ENCODE data around the gene CAMK1D.

CAMK1D gene

DNA sequence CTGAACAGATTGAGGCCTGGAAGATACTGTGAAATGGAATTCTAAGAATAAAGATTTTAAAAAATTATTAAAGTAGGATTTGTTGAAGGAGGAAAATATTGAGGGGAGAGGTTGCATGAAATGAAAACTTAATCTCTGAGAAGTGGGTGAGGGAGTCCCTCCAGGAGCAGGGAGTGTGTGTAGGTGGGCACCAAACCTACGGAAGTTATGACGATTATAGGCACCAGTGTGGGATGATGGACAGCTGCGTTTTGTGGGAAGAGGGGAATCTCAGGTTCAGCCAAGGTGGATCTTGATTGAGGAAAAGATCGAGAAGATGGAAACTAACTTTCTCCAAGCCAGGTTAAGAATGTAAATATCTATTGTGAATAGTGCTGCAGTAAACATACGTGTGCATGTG is 405.7 kb downstream of the CAMK1D start:
- DNase-seq = no peak
- in situ Hi-C loops (cut with HindIII; ENCODE audit: low pct_ligation_motif_present, low pct_unique_long_range_greater_than_20kb, low sequenced_read_pairs) = no loop called here

DNA sequence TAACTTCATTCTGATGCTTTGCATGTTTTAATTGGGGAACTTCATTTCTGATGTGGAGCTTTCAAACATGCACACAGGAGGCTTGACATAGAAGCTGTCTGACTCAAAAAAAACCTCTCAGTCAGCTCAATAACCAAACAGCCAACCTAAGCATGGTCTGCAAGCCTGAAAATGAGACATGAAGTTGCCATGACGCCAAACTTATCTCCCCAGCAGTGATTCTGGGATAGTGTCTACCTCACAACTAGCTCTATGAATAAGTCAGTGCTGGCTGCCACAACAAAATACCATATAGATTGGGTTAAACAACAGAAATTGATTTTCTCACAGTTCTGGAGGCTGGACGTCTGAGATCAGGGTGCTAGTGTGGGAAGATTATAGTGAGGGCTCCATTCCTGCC is 408.0 kb downstream of the CAMK1D start:
- no peak for DNase-seq
- in situ Hi-C loops (cut with HindIII; ENCODE audit: low pct_ligation_motif_present, low pct_unique_long_range_greater_than_20kb, low sequenced_read_pairs) = no loop called here

DNA sequence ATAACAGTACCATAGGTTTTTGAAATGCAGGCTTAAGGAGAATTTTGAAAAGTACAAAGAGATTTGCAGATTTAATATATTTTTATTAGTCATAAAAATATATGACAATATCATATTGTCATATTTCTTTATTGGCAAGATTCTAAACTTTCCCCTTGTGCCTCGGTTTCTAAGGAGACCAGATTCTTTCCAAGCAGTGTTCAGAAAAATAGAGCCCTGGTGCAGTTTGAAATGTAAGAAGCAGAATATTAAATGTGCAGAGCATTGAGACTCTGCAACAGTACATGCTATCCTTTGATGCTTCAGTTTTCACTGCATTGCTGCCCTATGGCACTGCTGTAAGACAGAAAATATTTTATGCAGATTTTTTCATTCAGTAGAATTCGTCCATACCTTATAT is 408.9 kb downstream of the CAMK1D start:
- DNase-seq = no peak
- in situ Hi-C loops (cut with HindIII; ENCODE audit: low pct_ligation_motif_present, low pct_unique_long_range_greater_than_20kb, low sequenced_read_pairs) = no loop called here

DNA sequence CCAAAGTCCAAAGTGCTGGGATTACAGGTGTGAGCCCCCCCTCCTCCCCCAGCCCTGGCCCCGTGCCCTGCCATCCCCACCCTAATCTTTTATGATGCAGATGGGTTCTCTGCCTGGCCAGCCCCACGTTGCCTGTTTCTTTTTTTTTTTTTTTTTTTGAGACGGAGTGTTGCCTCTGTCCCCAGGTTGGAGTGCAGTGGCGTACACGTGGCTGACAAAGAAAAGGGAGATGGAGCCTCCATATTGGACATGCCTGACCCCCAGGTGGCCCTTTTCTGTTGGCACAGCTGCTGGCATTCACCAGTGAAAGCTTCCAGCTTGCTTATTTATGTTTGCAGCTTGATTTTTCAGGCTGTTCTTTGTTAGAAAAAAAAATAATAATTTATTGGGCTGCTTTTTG is 416.9 kb downstream of the CAMK1D start:
- no peak for DNase-seq
- in situ Hi-C loops (cut with HindIII; ENCODE audit: low pct_ligation_motif_present, low pct_unique_long_range_greater_than_20kb, low sequenced_read_pairs) = no loop called here

DNA sequence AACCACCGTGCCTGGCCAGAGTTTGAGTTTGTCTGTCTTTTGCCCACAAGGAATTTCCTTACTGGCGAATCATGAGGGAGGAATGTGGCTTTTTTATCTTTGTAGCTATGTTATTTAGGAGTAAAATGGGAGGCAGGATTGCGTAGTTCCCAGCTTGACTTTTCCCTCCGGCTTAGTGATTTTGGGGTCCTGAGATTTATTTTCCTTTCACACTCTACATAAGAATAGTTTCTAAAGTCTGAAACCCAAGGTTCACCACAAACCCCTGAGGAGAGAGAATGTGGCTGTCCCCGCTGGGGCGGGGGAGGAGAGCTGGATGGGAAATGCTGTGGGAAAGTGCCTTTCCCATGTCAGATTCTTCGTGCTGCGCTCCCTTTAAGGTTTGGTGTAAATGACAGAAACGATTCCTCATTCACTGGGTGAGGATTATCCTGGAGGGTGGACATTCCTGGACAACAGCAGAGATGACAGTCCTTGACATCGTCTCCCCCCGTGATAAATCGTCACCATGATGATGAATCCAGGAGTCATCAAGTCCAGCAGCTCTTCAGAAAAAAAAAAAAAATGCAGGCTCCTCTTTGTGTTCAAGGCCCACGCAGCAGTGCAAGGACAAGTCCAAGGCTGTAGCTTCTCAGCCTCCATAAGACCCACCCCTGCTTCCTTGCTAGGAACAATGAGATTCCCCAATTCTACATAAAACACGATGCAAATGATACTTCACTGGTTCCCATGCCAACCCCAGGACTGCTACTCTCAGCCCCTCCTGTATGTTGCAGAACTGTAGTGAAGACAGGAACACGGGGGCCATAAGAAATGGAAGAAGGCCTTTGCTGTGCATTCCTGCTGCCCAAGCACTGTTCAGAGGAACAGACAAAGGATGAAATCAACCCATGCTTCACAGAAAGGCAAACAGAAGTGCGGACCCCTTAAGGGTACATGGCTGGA is 419.1 kb downstream of the CAMK1D start:
- in situ Hi-C loops (cut with HindIII; ENCODE audit: low pct_ligation_motif_present, low pct_unique_long_range_greater_than_20kb, low sequenced_read_pairs) = no loop called here
- peak; percentile 44 for DNase-seq

DNA sequence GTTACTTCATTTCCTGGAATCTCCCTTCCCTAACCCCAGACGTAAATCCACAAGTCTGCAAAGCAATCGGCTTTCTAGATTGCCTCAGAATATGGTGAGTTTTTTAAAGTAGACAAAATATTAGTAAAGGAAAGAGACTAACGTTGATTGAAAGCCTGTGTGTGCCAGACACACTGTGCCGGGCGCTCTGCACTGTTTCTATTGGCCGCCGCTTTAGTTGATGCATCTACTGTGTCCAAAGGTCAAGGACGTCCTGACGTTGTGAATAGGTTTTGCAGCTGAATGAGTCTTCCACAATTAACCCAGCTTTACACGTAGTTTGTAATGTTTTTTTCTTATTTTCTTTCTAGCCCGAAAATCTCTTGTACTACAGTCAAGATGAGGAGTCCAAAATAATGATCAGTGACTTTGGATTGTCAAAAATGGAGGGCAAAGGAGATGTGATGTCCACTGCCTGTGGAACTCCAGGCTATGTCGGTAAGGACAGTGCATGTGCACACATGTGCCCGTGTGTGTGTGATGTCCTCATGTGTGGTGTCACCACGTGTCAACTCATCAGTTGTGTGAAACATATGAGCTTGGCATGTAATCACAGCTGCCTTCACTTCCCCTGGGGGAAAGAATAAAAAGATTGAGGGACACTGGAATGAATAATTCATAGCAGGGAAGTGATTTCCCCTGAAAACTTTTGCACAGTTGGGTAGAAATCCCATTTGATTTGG is 420.1 kb downstream of the CAMK1D start:
- DNase-seq = no peak
- in situ Hi-C loops (cut with HindIII; ENCODE audit: low pct_ligation_motif_present, low pct_unique_long_range_greater_than_20kb, low sequenced_read_pairs) = no loop called here

DNA sequence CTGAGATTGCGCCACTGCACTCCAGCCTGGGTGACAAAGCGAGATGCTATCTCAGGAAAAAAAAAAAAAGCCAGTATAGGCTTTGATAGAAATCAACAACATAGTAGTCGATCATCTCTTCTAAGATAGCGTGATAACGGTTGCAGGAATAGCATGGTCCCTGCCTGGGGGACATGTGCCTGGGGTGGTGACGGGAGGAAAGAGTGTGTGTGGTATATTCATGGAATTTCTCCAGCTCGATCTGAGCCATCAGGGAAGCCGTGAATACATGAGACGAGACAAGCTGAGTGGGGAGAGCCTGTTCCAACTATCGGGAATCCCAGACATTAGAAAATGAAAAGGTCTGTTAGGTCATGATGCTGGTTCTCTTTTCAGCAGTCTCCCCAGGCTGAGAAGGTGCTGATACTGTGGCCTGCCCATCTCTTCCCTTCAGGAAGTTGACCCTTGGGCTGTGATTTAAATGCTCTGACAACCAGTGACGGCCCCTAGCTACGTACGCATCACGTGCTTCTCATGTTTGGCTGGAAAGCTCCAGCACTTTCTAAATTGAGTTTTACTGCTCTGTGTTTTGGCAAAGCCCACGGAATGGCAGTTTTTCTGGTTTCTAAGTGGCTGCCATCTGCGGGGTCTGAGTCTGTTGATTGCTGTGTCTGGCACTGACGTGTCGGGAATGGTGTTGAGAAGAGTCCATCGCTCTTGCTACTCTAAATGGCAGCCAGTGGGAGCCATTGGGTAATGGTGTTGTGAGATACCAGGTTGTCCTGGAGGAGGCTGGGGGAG is 422.8 kb downstream of the CAMK1D start:
- no peak for DNase-seq
- in situ Hi-C loops (cut with HindIII; ENCODE audit: low pct_ligation_motif_present, low pct_unique_long_range_greater_than_20kb, low sequenced_read_pairs) = no loop called here

DNA sequence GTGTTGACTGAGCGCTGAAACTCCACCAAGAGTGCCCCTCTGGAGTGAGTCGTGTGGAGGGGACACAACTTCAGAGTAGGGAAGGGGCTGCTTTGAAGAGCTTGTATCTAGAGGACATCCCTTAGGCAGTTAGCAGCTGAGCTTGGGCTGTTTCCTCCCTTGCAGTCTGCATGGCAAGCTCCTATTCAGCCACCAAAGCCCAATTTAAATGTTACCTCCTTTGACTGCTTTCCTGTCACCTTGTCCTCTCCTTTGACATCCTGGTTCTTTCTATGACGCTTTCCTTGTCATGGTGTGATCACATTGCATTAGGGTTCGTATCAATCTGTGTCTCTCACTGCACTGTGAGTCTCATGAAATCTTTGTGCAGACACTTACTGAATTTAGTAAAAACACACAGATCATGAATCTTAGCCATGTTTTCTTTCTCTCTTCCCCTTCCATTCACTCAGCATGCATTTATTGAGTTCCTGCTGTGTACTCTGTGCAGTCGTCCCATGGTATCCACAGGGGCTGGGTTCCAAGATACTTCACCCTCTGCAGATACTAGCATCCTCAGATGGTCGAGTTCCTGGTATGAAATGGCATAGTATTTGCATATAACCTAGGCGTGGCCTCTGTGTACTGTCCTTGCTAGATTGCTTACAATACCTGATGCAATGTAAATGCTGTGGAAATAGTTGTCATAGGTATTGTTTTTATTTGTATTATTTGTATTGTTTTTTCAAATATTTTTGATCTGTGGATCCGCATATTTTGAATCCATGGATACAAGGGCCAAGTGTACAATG is 423.6 kb downstream of the CAMK1D start:
- no peak for DNase-seq
- in situ Hi-C loops (cut with HindIII; ENCODE audit: low pct_ligation_motif_present, low pct_unique_long_range_greater_than_20kb, low sequenced_read_pairs) = no loop called here

DNA sequence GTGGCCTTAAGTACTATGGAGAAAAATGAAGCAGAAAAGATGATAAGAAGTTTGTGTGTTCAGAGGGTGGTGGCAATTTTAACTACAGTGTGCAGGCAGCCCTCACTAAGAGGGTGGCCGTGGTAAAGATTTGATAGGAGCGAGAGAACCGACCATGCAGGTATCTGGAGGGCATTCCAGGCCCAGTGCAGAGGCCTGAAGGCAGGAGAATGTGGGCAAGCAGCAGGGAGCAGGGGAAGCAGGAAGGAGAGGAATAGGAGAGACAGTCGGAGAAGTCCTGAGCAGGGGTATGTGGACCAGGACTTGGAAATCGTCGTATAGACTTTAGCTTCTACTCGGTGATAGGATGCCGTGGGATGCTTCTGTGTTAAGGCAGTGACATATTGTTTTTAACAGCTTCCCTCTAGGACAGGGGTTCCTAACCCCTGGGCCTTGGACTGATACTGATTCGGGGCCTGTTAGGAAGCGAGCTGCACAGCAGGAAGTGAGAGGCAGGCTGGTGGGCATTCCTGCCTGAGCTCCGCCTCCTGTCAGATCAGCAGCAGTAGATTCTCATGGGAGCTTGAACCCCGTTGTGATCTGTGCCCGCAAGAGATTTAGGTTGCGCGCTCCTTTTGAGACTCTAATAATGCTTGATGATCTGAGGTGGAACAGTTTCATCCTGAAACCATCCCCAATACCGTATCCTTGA is 425.0 kb downstream of the CAMK1D start:
- in situ Hi-C loops (cut with HindIII; ENCODE audit: low pct_ligation_motif_present, low pct_unique_long_range_greater_than_20kb, low sequenced_read_pairs) = no loop called here
- DNase-seq = no peak

DNA sequence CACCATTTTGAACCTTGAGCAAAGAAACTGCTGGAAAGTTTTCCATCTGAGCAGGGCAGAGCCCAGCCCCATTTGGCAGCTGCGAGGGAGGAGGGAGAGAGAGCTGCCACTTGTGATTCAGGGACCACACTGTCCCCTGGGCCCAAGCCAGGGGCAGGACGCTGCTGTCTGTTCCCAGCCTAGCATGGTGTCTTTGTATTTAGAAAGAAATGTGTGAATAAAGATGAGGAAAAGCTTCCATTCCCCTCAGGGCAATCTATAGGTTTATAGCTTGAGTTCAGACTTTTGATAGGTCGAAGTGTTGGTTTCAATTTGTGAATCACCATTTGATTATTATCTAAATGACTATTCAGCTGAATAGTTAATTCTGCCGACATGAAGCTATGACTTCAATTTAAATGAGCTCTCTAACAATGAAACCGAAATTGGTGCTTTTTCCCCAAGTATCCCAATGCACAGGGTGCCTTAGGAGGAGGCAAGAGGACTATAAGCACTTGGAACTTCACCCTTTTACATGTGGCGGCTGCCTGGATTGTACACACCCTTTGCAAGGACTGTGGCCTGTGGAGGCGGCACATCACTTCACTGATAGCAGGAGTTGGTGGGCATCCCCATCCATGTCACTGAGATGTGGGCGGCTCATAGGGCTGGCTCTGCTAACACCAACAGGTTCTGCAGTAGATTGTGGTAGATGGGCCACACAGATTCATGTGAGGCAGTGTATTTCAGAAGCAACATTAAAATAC is 428.7 kb downstream of the CAMK1D start:
- in situ Hi-C loops (cut with HindIII; ENCODE audit: low pct_ligation_motif_present, low pct_unique_long_range_greater_than_20kb, low sequenced_read_pairs) = no loop called here
- DNase-seq = no peak

DNA sequence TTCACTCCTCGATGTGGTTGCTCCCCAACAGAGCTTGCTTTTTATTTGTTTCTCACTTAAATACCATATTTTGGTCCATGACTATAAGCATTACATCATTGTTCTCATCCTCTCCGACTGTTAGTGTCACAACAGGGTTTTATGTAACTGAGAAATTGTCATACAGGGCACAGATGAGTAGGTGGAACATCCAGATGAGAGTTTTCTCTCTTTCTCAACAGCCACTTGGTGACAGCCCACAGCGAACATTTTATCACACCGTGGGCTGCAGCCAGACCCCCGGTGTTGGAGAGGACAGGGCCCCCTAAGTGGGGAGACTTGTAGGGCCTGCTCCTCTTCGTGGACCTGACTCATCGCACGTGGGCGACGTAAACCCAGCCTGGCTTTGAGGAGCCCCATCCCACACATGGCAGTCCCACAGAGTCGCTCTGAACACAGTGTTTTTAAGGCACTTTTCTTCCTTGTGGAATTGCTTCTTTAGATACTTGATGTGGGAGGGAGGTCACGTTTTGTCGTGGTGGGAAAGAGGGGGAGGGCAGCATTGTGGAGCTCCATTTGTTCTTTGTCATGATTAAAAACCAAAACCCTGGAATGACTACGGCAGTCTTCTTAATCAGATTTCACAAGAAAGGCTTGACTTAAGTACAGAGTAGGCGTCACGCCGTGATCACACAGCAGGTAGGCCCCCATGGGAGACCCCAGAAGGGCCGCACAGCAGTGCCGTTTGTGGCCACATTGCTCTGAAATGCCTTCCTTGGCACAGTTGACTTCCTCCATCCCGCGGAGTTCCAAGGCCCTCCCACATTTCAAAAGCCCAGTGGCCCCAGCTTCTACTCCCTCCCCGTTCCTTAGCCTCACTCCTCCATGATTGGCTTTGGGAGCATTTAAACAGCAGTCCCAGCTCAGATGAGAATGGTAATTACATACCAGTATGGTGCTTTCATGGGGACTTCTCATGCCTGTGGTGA is 431.6 kb downstream of the CAMK1D start:
- DNase-seq = no peak
- in situ Hi-C loops (cut with HindIII; ENCODE audit: low pct_ligation_motif_present, low pct_unique_long_range_greater_than_20kb, low sequenced_read_pairs) = no loop called here

DNA sequence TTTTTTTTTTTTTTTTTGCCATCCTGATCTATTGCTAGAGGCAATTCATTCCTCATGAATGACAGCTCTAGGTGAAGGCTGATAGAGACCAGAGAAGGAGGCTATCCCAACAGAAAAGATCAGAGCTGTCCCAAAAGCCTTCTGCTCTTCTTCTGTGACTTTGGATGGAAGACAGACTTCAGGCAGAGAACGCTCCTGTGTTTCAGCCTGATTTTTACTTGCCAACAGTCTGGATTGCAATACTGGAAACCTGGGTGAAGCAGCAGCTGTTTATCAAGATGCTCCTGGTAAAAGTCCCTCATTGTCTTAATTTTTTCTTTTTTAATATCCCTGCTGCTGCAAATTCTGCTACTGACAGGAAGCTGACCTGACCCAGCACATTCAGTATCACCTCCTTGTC is 432.6 kb downstream of the CAMK1D start:
- no peak for DNase-seq
- in situ Hi-C loops (cut with HindIII; ENCODE audit: low pct_ligation_motif_present, low pct_unique_long_range_greater_than_20kb, low sequenced_read_pairs) = no loop called here

DNA sequence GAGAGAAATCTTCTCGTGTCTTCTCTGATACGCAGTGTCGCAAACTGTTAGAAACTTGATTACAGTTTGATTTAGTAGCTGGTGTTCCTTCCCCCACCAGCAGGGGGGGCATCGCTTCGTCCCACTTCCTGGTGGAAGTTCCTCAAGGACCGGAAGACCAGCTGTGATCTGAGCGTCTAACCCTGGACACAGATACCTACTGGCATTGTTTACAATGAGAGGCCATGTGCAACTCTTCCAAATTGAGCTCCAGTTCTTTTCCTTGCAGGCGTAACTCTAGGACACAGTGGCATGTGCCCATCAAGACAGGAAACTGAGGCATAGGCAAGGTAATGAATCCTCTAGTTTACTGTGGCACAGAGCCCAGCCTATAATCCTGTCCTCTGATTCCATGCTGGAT is 433.2 kb downstream of the CAMK1D start:
- peak; percentile 38 for DNase-seq
- in situ Hi-C loops (cut with HindIII; ENCODE audit: low pct_ligation_motif_present, low pct_unique_long_range_greater_than_20kb, low sequenced_read_pairs) = no loop called here

DNA sequence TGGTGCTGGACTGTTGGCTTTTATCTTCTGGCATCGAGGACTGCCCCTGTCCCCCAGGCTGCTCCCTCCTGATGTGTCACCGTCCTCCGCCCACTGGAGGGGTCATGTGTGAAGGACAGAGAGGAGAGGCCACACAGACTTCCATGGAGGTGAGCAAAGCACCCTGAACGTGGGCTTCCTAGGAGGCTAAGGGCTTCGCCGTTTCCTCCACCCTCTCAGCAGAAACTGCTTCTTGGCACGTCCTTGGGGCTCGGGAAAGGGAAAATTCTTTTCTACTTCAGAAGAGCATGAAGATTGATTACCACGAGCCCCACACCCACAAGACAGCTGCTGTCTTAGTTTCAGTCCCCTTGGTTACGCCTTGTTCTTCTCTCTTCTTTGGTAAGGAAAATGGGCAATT is 433.9 kb downstream of the CAMK1D start:
- no peak for DNase-seq
- in situ Hi-C loops (cut with HindIII; ENCODE audit: low pct_ligation_motif_present, low pct_unique_long_range_greater_than_20kb, low sequenced_read_pairs) = no loop called here

DNA sequence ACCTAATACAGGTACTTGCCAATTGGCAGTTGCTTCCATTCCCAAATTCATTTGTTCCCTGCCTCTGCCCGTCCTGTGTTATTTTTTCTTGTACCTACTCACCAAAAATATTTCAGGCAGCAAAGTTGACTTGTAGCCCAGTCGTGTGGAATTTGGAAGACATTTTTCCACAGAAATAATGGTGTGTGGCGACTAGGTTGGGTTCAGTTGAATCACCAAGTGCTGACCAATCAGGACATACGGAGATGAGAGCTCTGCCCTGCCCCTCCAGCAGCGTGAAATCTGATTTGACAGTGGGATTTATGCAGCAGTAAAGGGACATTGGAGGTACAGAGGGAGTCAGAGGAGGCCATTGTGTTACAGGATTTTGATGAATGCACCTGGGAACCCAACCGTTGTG is 435.3 kb downstream of the CAMK1D start:
- in situ Hi-C loops (cut with HindIII; ENCODE audit: low pct_ligation_motif_present, low pct_unique_long_range_greater_than_20kb, low sequenced_read_pairs) = no loop called here
- DNase-seq = no peak

DNA sequence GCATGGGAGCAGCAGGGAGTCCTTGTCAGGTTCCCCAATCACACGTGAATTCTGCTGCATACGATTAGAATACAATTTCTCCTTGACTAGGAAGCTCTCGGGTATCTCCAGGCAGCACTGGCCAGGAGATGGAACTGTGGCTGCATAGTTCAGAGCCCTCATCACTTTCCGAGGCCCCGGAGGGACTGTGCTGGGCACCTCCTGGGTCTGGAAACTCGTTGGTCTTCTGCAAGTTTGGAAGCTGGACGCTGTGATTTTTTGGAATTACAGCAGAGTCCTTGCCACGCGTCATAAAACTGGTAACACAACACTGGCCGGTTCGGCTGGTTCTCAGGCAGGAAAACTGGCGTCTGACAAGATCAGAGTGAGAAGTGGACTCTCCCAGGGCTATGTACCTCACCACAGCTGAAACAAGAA is 436.1 kb downstream of the CAMK1D start:
- in situ Hi-C loops (cut with HindIII; ENCODE audit: low pct_ligation_motif_present, low pct_unique_long_range_greater_than_20kb, low sequenced_read_pairs) = no loop called here

More for the DNA sequence above, 436.1 kb downstream of the CAMK1D start:
- no peak for DNase-seq
